HG03108 (cell line): ENCODE results near the gene TTLL10.

ENCODE experiments used
- ATAC-seq: cut with Tn5 transposase; IDR thresholded peaks from one replicate; pipeline ENCODE4 v1.9.1; 2021; ENCODE audit warnings: moderate library complexity; ENCODE audit not compliant: unreplicated experiment

TTLL10 gene

GRCh38 chr1:1173793-1174415 is at the start of gene TTLL10:
TSS of gene TTLL10 (plus strand) at chr1:1173880. CDS start at chr1:1179216, 5,336 bp downstream.
- no peak for ATAC-seq

GRCh38 chr1:1124508-1124785 is 49.2 kb upstream of the TTLL10 start:
- ATAC-seq: no peak

GRCh38 chr1:1124786-1125642 is 48.7 kb upstream of the TTLL10 start:
- ATAC-seq: no peak

GRCh38 chr1:1125945-1126344 is 47.7 kb upstream of the TTLL10 start:
- ATAC-seq: no peak

GRCh38 chr1:1127551-1128451 is 45.9 kb upstream of the TTLL10 start:
- ATAC-seq: no peak

GRCh38 chr1:1128454-1129139 is 45.1 kb upstream of the TTLL10 start:
- ATAC-seq: no peak

- ATAC-seq: no peak
Measured at GRCh38 chr1:1129381-1129821, 44.3 kb upstream of the TTLL10 start.

- no peak for ATAC-seq
Measured at GRCh38 chr1:1130206-1131120, 43.2 kb upstream of the TTLL10 start.

GRCh38 chr1:1132042-1132950 is 41.4 kb upstream of the TTLL10 start:
- no peak for ATAC-seq

- no peak for ATAC-seq
Measured at GRCh38 chr1:1132956-1133750, 40.5 kb upstream of the TTLL10 start.

- no peak for ATAC-seq
Measured at GRCh38 chr1:1134300-1134970, 39.2 kb upstream of the TTLL10 start.

GRCh38 chr1:1135339-1136136 is 38.1 kb upstream of the TTLL10 start:
- no peak for ATAC-seq

GRCh38 chr1:1136547-1137230 is 37.0 kb upstream of the TTLL10 start:
- peak; percentile 17 for ATAC-seq

GRCh38 chr1:1137256-1138045 is 36.2 kb upstream of the TTLL10 start:
- peak; percentile 65 for ATAC-seq

- ATAC-seq: no peak
Measured at GRCh38 chr1:1140673-1141072, 33.0 kb upstream of the TTLL10 start.
